ENCODE measurements around the gene ECM1.

The ECM1 gene

DNA sequence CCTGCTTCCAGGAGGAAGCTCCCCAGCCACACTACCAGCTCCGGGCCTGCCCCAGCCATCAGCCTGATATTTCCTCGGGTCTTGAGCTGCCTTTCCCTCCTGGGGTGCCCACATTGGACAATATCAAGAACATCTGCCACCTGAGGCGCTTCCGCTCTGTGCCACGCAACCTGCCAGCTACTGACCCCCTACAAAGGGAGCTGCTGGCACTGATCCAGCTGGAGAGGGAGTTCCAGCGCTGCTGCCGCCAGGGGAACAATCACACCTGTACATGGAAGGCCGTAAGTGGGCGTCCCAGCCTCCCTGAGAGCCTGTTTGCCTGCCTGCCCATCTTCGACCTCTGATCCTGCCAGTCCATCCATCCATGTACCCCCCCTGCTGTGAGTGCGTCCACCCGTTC, 3.6 kb downstream of the ECM1 start:
- intact Hi-C loops (cut with DNase I), result no loop called here
- DNase-seq, result no peak

DNA sequence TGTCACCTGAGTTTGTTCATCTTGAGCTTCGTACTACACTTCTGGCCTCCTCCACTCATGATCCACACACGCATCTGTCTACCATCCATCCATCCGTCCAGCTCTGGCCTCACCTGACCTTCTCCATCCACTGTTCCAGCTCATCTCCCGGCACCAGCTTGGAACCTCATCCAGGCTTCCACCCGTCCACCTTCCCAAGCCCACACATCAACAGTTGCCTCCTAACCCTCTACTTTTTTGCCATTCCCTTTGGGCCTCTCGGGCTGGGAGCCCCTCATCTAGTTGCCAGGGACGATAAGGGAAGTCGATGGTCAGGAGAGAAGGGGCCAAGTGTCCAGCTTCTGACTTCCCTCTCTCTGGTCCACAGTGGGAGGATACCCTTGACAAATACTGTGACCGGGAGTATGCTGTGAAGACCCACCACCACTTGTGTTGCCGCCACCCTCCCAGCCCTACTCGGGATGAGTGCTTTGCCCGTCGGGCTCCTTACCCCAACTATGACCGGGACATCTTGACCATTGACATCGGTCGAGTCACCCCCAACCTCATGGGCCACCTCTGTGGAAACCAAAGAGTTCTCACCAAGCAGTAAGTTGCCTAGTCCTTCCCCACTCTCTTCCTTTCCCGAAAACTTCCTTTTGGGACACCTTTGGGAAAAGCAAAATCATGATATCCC, 4.2 kb downstream of the ECM1 start:
- no peak for DNase-seq
- intact Hi-C loops (cut with DNase I), result no loop called here

DNA sequence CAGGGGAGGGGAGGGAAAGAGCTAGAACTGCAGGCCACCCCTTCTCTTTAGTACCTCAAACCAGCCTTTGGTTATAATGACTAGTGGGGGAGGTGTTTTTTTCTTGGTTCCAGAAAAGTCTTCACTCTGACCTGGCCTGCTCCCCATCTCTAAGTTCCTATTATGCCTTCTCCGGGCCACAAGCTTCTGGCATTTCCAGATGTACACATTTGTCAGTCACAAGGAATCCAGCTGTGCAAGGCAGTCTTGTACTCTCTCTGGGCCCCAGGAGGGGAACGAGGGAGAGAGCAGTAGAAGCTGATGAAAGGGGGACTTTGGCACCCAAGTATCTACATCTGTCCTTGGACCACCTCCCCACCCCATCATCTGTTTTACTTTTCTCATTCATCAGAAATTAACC, 4.9 kb downstream of the ECM1 start:
- intact Hi-C loops (cut with DNase I), result no loop called here
- no peak for DNase-seq

DNA sequence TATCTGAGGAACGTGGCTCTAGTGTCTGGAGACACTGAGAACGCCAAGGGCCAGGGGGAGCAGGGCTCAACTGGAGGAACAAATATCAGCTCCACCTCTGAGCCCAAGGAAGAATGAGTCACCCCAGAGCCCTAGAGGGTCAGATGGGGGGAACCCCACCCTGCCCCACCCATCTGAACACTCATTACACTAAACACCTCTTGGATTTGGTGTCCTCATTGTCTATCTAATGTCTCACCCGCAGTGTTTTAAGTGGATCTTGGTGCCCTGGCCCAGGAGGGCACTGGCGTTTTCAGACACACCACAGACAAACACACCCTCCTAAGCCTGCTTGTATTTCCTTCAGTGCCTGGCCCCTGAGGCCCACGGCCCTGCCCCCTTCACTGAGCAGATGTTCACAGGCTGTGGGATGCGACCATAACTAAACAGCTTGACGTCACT, 5.5 kb downstream of the ECM1 start:
- DNase-seq, result peak in 1 of 10 donors; percentile 40
- intact Hi-C loops (cut with DNase I), result no loop called here

DNA sequence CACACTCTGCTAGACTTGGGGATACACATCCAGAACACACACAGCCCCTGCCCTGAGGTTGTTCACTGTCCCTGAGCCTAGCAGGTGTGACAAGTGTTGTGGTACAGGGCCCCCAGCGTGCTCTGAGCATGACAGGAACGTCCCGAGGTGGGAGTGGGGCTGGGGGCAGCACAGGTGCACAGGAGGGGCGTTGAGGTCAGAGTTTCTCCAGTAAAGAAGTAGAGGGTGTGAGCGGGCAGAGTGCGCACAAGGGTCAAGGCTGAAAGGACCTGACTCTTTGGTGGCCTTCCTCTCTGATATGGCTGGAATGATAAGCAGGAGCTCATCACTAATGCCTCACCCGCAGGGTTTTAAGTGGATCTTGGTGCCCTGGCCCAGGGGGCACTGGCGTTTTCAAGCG, 6.4 kb downstream of the ECM1 start:
- peak in 1 of 10 donors; percentile 56 for DNase-seq
- intact Hi-C loops (cut with DNase I), result no loop called here

DNA sequence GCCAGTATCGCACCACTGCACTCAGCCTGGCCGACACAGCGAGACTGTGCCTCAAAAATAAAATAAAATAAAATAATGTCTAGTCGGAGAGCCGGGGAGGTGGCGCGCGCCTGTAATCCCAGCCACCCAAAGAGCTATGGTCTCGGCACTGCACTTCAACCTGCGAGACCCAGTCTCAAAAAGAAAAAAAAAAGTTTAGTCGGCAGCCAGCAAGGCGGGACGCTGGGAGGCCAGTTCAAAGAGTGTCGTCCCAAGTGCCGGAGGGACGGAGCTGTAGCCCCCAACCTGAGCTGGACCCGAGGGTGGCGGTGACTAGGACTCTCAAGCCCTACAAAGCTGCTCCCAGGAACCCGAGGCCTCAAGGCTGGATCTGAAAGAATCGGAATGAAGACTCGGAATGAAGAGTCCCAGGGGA, 7.0 kb downstream of the ECM1 start:
- intact Hi-C loops (cut with DNase I), result loop anchor here (1.0 kb wide), 1 partner anchor 28 kb away; the partner anchor contains the start of gene TARS2
- DNase-seq, result no peak

DNA sequence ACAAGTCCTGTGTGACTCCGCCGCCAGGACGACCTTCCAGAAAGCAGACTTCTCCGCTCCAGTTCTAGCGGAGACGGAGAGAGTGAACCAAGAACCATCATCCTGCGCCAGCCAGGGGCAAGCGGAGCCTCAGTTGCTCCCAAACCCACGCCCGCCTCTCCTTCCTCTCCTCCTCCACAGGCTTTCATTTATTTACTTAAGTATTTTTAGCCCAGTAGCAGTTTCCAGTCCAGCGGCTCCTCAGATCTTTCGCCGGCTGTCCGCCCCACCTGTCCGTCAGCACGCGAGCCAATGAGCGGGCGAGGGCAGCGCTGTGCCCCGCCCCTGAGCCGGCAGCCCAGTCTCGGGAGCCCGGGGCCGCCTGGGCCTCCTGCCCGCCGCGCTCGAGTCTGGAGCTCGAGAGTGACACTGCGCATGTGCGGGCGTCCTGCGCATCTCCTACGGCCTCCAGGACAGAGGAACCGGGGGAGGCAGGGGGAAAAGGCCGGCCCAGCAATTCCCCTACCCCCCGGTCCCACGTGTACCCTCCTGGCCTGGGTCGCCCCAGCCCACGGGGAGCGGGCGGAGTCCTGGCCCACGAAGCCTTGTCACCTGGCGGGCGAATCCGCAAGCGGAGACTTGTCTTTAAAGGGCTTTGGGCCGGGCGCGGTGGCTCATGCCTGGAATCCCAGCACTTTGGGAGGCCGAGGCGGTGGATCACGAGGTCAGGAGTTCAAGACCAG, 7.6 kb downstream of the ECM1 start, which contains the start of gene FALEC:
Gene FALEC (plus strand): TSS at position 425 of the 722 bp plus-strand sequence.
- DNase-seq, result peak; percentile 94 to 100 (median 96)
- intact Hi-C loops (cut with DNase I), result loop anchor here (1.0 kb wide), 1 partner anchor 28 kb away; the partner anchor contains the start of gene TARS2

DNA sequence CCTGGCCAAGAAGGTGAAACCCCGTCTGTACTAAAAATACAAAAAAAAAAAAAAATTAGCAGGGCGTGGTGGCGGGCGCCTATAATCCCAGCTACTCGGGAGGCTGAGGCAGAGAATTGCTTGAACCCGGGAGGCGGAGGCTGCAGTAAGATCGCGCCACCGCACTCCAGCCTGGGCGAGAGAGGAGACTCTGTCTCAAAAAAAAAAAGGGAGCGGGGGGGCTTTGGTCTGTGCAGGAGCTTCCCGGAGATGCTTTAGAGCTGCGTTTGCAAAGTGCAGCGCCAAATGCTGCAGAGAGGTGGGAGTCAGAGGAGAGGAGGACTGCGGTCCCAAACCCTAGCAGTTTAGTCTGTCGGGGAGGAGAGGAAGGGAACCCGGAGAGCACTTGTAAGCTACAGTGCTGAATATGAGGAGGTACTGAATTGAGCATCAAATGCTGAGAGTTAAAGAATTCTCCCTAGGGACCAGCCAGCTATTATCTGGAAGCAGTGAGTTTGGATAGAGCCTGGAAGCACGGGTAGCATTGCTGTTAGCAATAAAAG, 8.2 kb downstream of the ECM1 start:
- DNase-seq, result peak in 6 of 10 donors; percentile 20 to 88 (median 32)
- intact Hi-C loops (cut with DNase I), result no loop called here

DNA sequence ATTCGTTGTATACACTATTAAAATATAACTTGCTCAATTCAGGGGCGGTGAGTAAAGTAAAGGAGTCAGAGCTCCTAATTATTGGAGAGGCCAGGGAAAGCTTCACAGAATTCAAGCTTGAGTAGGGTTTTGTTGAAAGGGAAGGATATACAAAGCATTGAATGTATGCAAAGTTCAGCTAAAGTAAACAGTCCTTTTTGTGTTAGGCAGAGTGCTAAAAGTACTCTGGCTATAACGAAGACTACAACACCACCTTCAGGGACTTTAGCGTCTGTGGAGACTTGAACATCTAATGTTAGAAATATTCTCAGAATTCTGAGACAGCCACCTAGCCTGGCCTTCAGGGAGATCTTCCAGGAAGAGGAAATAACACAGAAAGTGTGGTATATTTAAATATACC, 8.7 kb downstream of the ECM1 start:
- intact Hi-C loops (cut with DNase I), result no loop called here
- peak in 1 of 10 donors; percentile 12 for DNase-seq

DNA sequence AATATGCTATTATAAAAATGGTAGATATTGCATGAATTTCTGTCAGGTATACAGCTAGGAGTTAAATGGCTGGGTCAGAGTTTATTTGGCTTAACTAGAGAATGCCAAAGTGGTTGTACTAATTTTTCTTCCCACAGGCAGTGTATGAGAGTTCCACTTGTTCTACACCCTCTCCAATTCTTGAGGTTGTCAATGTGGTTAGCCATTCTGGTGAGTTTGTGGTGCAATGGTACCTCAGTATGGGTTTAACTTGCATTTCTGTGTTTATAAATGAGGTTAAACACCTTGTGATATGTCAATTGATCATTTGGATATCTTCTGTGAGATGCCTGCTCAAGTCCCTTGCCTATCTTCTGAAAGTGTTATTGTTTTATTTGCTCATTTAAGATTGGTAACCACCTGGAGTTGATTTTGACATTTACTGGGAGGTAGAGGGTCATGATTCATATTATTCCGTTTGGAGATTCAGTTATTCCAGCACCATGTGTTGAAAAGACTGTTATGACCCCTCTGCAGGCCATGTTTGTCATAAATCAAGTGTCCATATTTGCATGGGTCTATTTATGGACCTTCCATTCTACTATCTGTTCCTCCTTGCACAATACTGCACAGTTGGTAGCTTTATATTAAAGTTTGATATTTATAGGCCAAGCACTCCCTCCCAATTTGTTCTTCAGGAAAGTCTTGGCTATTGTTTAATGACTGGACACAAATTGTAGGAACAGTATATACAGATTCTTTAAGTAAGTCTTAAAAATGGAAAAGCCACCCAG, 13.5 kb downstream of the ECM1 start:
- intact Hi-C loops (cut with DNase I), result no loop called here
- no peak for DNase-seq

DNA sequence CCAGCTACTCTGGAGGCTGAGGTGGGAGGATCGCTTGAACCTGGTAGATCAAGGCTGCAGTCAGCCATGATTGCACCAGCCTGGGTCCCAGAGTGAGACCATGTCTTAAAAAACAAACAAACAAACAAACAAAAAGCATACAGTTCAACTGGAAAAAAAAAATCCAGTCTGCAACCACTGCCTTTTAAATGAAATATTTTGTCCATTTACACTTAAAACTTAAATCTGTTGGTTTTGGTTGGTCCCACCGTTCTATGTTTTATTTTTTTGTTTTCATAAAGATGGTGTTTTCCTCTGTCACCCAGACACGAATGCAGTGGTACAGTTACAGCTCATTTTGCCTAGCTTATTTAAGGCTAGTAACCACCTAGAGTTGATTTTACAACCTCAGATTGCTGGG, 17.4 kb downstream of the ECM1 start:
- intact Hi-C loops (cut with DNase I), result no loop called here
- peak in 2 of 10 donors; percentile 12 to 46 for DNase-seq

DNA sequence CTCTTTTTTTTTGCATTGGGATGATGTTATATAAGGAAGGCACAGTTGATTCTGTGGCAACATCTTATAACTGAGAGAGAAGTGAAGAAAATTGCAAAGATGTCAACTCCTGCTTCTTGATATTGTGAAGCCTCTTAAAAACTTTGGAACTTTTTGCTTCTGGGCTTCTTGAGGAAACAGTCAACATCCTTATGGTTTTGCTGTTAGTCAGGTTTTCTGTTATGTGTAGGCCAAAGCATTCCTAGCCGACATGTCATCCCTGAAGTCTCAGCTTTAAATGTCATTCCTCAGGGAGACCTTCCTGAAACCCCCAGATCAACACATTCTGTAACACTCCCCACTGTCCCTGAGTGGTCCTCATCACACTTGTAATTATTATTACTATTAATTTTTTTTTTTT, 20.3 kb downstream of the ECM1 start:
- no peak for DNase-seq
- intact Hi-C loops (cut with DNase I), result no loop called here

DNA sequence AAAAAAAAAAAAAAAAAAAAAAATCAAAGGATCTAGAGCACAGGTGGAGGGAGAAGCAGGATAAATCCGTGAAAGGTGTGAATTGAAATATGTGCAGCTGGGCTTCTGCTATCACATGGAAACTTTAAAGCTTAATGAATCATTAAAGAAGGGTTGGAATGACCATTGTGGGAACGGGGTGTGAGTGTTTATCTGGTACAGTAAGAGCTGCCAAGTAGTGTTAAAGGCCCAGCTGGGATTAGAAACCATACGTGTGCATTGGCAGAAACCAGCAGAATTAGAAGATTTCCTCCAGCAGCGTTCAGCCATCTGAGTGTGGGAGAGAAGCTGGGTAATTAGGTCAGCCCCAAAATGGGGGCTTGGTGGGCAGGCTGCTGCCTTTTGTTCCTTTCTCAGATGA, 21.1 kb downstream of the ECM1 start:
- intact Hi-C loops (cut with DNase I), result no loop called here
- no peak for DNase-seq

DNA sequence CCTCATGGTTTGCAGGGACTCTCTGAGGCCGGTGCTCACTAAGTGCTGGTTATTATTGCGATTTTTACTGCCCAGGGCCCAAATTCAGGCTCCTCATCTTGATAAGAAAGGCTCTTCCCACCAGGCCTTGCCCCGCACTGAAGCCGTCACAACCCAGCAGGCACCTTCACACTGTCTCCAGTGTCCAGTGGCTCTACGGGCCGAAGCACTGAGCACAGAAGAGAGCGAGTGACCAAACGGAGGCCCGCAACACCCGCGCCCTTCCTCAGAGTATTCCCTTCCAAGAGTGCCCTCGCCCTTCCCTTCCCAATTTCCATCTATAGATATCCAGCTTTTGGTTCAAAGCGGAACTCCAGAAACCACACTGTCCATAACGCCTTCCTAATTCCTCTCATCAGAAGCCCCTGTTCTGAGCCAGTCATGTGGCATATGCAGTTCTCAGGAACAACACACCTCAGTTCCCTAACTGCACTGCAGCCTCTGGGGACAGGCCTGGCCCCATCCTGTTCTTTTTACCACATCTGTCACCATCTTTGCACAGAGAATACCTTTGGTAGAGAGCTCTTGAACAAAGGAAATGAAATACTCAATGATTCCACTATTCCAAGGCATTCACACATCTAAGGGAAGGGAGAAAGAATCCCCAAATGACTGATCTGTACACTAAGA, 22.7 kb downstream of the ECM1 start:
- DNase-seq, result peak in 2 of 10 donors; percentile 51 to 59
- intact Hi-C loops (cut with DNase I), result no loop called here

DNA sequence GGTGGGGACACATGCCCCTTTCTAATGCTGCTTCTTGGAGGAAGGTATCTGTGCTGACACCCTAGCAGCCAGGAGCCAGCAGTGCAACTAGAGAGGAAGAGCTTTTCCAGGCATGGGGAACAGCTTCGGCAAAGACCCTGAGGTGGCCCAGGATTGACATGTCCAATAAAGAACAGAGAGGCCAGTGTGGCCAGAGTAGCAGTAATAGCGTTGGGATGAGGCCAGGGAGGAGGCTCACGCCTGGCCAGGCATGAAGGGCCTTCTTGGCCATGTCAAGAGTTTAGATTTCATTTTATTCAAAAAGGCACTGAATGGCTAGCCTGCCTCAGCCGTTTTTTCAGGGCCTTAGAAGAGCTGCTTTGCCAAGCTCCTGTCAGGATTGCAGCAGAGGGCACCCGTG, 25.0 kb downstream of the ECM1 start:
- intact Hi-C loops (cut with DNase I), result loop anchor here (2.0 kb wide), 1 partner anchor 68 kb away; no protein-coding TSS in a partner anchor
- peak in 2 of 10 donors; percentile 24 to 46 for DNase-seq

DNA sequence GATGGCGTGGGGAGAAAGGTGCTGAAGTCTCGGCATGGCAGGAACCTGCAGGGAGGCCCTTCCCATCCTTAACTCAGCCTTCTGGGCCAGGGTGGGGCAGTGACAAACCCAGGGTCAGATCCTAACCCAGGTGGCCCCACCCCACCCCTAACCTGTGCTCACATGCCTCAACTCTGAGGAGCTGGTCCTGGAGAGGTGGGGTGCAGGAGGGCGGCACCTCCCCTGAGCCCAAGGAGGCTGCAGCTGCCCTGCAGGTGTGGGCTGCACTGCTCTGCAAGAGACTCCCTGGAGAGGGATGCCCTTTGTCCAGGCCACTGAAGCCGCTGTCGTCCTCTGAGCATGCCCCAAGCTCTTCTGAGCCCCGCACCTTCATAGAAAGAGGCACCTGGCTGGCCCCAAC, 26.1 kb downstream of the ECM1 start:
- DNase-seq, result peak in 3 of 10 donors; percentile 39 to 59 (median 49)
- intact Hi-C loops (cut with DNase I), result no loop called here

DNA sequence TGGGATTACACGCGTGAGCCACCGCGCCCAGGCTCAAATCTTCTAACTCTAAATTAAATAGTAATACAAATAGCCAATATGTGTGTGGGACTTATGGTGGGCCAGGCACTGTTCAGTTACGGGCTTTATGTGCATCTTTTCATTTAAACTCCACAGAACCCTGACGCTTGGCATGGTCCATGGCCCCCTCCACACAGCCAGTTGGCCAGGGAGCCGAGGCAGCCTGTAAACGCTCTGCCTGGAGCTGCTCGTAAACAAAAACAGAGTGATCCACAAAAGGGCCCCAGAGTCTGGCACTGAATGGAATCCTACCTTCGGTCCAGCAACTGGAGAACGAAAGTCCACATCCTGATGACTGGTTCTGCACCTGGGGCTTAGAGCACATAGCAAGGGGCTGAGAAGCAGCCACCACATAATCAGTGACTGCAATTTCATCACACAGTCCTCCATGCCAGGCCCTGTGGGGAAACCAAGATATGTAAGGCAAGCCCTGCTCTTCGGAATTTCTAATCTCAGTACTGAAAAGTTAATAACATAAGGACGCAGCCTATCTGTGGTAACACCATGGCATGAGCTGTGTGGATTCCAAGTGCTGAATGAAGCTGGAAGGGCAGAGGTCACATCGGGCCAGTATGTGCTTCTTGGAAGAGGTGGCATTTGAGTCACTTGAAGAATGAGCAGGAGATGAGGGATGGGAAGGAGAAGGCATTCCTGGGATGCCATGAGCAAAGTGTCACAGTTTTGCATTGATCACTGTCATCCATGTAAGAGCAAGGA, 27.8 kb downstream of the ECM1 start:
- intact Hi-C loops (cut with DNase I), result no loop called here
- peak in 1 of 10 donors; percentile 48 for DNase-seq

DNA sequence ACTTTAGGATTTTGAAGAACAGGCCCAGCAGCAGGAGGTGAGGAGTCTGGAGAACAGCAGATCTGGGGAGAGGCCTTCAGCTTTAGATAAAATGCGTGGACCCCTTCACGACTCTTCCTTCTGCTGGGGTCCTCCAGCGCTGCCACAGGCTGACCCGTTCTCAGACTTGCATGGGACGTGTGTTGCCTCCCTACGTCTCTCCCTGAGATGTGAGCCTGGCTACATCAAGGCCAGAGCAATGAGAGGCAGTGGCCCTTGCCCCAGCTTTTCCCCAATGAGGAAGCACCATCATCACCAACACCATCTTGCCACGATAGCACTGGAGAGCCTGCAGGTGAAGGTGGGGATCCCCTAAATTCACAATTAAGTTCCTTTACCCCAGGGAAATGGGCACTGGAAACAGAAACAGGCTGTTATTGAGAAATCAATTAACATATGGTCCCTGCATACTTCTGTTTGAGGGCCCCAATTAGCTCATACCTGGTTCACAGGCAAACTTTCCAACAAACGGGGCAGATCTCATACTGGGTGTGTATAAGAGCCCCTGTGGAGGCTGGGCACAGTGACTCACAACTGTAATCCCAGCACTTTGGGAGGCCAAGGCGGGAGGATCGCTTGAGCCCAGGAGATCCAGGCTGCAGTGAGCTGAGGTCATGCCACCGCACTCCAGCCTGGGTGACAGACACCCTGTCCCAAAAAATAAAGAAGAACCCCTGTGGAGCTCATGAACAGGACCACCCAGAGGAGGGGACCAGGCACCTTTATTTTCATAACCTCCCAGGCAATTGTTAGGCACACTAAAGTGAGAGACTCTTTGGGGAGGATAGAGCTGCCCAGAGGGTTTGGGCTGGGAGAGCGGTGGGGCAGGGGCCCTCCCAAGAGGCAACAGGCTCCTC, 29.2 kb downstream of the ECM1 start:
- intact Hi-C loops (cut with DNase I), result no loop called here
- peak in 3 of 10 donors; percentile 33 to 55 (median 48) for DNase-seq
